HG03139 (cell line): ENCODE measurements around the gene CNNM4.

Experiments used
- ATAC-seq: cut with Tn5 transposase; IDR thresholded peaks from one replicate; pipeline ENCODE4 v1.9.1; 2021; ENCODE audit not compliant: unreplicated experiment

Gene CNNM4

DNA sequence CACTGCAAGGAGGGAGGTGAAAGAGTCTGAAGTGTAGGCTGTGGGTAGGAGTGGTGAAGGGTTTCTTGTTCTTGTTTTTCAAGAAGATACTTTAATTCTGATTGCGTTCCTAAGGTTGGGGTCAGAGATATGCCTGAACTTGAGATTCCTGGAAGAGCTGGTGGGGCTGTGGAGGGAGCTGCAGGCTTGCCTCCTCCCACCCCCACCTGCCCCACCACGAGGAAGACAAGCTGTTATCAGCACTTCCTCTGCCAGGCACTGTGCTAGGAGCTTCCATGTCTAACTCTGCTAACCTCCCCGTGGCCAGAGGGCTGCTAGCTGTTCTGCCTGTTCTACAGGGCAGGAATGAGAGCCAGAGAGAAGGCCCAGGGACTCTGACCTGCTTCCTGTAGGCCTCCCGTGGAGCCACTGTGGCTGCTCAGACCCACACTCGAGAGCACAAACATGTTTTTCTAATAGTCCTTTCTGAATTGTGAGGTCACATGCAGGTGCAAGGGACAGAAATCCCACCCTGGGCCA lies 69.4 kb downstream of the CNNM4 start:
- no peak for ATAC-seq

DNA sequence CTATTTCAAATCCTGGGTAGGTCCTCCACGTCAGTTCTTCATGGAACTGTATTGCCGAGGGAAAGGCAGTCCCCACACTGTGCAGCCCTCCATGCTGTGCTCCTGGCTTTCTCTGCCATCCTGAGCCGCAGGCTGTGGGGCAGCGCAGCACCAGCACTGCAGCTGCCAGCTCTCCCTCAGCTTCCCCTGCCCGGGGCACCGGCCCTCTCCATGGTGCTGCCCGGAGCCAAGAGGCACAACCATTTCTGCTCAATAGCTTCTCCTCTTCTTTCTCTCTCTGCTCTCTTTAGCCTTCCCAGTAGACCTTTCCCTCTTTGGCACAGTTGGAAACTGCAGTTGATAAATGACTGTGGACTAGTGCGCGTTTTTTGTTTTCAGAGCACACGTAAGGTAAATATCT lies 71.0 kb downstream of the CNNM4 start:
- no peak for ATAC-seq

DNA sequence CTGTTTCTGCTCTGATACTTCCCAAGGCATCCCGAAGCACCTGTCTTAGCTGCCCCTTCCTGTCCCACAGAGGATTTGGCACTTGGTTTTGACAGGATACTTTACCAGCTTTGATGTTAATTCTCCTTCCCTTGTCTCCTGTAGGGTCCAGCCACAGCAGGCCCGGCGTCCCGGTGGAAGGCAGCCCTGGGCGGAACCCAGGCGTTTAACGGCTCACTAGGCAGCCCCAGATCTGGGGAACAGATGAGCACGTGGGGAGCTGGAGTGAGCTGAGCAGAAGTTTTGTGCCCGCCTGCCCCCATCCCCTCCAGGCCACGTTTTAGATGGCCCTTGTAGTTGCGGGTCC lies 71.7 kb downstream of the CNNM4 start:
- no peak for ATAC-seq

DNA sequence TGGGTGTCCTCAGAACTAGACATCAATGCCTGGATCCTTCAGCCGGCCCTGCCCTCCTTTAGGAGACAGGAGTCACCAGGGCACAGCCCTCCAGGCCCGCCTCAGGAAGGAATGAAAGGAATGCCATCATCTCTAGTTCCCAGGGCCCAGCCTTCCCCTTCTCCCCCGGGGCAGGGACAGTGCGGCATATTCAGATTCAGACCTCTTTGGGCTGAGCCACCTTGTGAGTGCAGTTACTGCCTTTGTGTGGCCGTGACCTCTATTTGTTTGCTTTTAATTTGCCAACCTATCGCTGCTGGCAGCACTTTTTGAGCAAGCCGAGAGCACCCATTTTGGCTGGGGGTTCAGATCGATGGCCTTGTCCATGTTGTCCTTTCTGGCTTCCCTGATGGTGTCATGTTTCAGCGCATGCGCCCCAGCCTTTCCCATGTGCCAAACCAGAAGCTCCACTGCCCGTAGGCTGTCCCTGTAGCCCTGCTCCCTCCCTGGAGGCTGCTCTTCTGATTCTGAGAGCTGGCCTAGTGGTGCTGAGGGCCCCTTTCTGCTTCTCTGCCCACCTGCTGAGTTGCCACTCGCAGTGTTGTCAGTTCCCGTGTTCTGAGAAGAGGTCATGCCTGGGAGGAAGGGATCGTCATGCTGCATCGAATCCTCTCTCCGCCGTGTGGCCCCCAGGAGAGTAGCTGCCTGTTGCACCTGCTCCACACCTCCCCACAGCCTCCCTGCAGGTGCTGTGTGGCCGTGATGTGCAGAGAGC lies 72.2 kb downstream of the CNNM4 start:
- no peak for ATAC-seq

DNA sequence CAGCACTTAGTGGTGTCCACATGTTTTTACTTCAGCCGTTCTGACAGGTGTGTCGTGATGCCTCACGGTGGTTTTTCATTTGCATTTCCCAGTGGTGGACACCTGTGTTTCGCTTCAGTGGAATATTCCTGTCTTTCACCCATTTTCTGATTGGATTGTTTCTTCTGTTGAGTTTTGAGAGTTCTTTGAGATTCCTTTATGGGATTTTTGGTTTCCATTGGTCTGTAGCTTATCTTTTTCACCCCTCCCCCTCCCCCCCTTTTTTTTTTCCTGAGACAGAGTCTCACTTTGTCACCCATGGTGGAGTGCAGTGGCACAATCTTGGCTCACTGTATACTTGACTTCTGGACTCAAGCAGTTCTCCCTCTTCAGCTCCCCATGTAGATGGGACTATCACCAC lies 75.1 kb downstream of the CNNM4 start:
- ATAC-seq = no peak

DNA sequence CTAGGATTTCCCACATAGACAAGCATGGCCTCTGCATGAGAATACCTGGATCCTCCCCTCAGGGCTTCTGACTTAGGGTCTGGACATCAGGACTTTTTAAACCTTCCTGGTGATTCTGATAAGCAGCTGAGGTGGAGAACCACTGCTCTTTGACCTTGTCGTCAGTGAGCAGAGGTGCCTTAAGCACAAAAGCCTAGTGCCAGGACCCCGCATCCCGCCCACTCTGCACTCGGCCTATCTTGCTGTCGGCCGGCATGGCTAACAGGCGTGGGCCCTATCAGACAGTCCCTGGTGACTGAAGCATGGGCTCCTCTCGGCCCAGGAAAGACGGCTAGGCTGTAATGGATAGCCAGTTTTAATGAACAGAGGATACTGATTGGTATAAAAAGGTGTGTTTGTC lies 76.9 kb downstream of the CNNM4 start:
- ATAC-seq = no peak

DNA sequence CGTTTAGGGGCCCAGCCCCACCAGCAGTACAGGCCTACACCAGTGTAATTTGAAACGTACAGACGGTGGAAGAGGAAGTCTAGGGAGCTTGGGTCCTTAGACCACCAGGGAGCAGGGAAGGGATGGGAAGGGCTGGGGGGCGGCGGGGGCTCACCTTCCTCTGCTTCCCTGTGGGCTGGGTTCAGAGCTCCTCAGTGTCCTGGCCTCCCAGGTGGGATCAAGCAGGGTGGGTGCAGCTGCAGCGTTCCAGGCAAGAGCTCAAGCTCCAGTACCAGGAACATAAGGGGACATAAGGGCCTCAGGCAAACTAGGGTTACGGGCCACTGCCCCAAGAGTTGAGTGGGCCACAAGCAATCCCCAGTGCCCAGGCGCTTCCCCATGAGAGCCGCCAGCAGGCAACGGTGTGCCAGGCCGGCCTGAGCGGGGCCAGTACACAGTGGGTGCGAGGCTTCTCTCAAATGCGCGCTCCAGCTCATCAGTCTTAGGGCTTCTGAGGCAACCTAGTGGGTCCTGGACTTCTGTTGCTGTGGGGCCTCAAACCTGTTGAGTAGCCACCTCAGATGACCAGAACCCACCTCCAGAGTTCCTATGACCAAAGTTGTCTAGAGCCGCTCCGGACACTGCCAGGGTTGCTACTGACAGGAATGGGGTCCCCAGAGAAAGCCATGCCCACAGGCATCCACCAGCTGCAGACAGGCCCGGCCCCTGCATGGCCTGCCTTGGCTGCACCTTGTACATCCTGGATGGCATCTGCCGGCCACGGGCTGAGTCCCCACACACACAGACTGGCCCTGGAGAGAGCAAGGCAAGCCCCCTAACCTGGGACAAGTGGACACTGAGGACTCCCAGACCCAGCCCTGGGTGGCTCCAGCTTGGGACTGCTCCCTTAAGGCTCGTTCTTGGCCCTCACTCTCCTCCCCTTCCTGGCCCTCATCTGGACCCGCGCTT lies 77.9 kb downstream of the CNNM4 start:
- no peak for ATAC-seq

DNA sequence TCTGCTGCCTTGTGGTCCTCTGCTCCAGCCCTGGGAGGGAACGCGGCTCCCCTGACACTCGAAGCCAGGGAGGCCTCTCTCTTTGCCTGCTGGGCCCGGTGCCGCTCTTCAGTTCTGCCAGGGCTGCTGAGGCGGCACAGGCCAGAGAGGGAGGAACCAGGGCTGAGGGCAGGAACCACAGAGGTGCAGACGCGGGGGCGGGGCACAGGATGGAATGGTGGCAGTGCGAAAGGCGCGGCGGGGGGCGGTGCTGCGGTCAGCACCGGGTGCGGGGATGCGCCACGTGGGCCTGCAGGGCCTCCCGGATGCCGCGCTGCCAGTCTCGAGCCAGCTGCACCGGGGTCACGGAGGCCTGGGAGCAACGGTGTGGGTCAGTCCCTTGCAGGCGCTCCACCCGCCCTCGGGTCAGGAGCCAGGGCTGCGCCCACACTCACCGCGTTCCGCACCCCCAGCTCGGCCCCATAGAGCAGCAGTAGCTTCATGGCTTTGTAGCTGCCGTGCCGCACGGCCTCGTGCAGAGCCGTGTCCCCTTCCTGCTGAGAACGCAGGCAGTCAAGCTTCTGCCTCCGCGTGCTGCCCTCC lies 78.7 kb downstream of the CNNM4 start:
- ATAC-seq = no peak

DNA sequence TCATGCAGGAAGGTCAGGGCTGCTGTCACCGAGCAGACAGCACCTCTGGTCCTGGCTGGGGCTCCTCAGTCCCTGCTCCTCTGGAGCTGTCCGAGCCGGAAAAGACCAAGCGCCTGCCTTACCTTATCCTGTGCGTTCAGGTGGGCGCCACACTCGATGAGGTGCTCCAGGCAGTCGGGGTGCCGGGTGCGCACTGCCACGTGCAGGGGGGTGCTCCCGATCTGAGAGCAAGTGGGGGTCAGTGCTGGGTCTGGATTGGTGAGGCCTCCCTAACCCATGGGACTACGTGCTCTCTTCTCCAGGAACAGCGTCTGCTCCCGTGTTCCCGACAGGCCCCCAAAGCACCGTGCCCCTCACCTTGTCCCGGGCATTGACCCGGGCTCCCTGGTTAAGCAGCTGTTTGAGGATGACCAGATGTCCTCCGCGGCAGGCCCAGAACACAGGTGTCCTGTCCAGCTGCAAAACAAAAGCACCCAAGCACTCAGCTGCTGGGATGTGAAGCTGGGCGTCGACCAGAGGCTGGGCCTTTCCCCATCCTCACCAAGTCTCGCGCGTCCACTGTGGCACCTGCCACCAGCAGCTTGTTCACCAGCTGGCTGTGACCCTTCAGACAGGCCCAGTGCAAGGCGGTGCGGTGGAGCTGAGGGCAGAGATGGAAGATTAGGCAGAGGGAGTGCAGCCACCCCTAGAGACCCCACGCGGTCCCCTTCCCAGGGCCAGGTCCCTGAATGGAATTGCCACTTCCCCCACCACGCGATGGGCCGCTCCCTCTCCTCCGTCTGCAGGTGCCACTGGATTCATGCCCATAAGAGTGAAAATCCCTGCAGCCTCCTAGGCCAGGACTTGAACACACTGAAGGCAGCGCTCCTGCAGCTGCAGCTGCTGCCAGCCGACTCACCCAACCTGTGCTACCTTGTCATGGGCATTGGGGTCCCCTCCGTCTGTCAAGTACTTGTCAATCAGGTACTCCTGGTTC lies 79.5 kb downstream of the CNNM4 start:
- ATAC-seq = no peak

DNA sequence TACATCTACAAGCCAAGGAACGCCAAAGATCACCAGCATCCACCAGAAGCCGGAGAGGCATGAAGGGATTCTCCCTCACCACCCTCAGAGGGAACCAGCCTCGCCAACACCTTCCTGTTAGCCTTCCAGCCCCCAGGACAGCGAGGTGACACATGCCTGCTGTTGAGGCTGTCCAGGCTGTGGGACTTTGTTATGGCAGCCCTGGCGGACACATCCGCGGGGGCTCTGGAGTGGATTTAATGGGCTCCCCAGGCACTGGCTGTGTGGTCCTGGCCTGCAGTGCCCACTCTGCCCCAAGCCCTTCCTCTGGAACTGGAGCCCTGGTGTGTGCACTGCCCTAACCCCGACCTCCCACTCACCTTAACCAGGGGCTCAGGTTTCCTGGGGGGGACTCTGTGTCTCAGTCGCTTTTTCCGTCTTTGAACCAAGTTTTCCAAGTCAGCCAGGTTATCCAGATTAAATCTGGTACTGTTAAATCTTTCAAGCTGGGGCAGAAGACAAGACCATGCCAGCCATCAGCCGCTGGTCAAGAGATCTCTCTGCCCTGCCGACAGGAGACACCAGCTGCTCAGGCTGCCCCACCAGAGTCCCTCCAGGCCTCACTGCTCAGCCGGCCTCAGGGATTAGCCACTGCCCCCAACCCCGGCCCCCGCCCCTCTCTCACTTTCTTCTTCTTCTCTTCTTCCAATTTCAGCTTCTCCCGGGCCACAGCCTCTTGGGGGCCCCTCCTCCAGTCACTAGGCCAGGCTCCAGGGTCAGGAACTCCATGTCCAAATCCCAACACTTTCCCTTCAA lies 81.2 kb downstream of the CNNM4 start:
- no peak for ATAC-seq

DNA sequence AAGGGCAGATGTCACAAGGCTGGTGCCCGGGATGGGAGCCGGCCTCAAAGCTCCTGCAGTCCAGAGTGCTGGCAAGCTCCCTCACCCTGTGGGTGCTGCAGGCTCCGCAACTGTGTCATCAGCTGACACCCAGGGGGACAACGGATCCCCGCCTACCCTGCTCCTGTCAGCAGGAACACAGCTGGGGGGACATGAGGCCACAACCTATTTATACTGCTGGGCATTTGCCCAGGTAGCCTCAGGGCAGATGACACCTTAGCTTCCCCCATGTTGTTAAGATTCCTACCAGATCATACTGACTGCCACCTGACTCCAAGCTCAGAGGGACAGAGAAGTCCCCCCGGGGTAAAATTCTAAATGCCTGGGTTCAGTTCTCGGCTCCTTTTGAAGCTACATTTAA lies 81.9 kb downstream of the CNNM4 start:
- no peak for ATAC-seq

DNA sequence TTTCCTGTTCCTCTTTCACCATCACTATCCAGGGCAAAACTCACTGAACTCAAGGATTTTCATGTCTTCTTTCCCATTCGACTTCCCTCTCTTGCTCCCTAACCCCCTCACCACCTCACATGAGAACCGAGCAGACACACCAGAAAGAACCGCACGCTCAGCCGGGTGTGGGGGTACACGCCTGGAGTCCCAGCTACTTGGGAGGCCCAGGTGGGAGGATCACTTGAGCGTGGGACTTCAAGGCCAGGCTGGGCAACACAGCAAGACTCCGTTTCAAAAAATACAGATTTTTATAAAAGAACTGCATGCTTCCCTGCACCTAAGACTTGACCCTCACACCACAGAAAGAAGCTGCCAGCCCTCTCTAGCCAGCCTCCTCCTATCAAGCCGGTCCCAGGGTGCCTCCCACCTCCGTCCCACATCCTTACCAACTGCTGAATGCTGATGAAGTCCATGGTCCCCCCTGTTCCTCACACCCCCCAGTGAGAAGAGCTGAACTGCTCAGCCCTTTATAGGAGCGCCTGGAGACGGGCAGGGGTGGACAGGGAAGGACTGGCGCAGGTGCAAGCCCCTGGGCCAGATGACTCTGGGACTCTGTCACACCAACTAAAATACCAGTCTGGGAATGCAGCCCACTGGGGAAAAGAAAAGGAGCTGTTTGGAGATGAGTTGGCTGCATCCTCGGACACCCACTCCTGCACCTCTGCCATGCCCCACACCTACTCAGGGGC lies 83.0 kb downstream of the CNNM4 start, which contains the start of gene ANKRD23:
Gene ANKRD23, minus strand, starts transcription at position 484 of the 731 bp plus-strand sequence. Its CDS starts 29 bp downstream, at position 455.
- ATAC-seq = no peak

DNA sequence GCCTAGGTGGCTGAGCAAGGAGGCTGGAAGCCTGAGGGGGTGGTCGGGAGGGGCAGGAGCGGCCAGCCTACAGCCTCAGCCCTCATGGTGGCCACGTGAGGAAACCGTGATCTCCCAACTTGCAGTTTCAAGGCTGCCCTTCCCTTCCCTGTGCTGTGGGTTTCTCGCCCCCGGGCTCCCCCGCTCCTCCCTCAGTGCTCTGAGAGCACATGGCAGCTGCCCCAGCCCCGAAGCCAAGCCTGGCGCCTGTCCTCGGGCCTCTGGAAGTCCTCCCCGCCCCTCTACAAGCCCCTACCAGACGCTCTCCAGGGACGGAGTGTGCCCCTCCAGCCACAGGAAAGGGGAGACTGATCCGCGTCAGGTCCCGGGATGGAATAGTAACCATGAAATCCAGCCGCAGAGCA lies 83.7 kb downstream of the CNNM4 start:
- no peak for ATAC-seq

DNA sequence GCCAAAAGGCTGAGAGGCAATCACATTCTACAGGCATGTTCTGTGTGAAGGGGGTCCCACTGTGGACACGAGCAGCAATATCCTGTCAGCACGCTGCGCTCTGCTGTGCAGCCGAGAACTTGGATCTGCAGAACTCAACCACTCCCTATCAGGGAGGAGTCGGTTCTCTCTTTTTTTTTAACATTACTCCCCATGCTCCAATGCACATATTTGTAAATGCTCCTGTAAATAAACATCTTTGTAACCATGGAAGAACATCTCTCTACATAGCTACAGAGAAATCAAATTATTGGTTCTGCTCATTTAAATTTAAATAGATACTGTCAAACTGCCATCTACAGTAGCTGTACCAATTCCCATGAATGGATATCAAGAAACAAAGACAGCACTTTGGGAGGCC lies 86.1 kb downstream of the CNNM4 start:
- no peak for ATAC-seq

DNA sequence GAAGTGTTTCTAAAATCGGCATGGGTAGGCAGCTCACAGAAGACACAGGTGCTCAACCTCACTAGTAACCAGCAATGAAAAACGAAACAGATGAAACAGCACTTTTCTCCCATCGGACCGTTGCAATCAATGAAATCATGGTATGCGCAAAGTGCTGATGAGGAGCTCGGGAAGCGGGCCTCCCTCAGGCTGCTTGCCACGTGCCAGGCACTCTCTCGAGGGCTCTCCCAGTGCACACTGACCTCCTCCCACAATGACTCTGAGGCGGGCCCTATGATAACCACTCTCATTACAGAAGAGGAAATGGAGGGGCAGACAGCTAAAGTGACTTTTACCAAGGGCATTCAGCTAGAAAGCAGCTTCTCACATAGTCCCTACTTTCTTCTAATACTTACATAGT lies 86.9 kb downstream of the CNNM4 start:
- ATAC-seq = no peak

DNA sequence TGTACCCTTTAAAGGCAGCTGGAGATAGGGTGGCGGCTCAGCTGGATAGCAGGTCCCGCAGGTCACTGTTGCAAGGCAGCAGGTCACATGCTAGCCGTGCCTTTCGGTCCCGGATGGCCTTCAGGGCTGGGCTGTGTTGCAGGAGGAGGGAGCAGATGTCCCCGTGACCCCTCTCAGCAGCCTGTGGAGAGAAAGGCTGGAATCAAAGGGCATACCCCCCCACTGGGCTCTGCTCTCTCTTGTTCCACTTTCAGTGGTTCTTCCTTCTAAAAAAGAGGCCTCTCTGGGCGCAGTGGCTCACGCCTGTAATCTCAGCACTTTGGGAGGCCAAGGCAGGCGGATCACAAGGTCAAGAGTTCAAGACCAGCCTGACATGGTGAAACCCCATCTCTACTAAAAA lies 87.6 kb downstream of the CNNM4 start:
- no peak for ATAC-seq

DNA sequence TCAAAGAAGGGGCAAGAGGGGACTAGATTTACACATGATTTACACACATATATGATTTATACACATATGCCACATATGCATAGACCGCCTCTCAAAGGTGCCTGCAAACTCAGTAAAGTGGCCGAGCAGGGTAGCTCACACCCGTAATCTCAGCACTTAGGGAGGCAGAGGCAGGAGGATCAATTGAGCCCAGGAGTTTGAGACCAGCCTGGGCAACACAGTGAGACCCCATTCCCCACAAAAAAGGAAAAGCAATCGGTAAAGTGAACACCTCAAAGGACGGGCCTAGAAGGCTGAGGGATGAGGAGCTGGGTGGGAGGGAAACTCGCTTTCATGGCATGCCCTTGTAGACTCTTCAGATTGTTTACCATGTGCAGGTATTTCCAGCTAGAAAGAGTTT lies 92.0 kb downstream of the CNNM4 start:
- ATAC-seq = no peak

DNA sequence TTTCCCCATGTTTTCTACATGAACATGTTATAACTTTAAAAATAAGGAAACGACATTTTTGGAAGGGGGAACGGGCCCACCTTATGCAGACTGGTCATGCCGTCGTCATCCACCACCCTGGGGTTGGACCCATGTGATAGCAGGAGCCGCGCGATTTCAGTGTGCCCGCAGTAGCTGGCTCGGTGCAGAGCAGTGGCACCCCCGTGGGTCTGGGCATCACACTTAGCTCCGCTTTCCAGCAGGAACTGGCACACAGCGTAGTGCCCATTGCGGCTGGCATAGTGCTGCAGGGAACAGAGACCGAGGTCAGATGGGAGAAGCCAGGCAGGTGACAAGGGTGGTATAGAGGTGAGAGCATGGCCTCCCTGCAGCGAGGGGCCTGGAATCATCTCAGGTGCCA lies 92.6 kb downstream of the CNNM4 start:
- ATAC-seq = no peak
